PC-3 (cell line): ENCODE measurements around the gene AK4. TPM values are rescaled to one million over a fixed set of nuclear protein-coding genes. Genes with fewer than 3 reads are reported as not detected.
"Not testable (repeated sequence)": the region's sequence is repeated elsewhere in the genome, so short reads cannot be mapped to it uniquely, and the experiment has no call there.

Experiments used
- ATAC-seq: fragments of 200-7000 bp; cut with Tn5 transposase; 2 replicates; pipeline ENCODE4 v1.9.1; 2020; ENCODE audit warnings: mild to moderate bottlenecking, moderate library complexity
- BruUV-seq: library from RNA; stranded (reverse); fragments of 400-500 nt; replicated peaks from 2 replicates; lab custom pipeline; 2021; lab: Mats Ljungman, UMichigan
- CTCF ChIA-PET: fragments of 300-600 bp; sonication (Branson Sonifier 250); formaldehyde crosslinking; loops from one replicate; lab custom pipeline; 2022; ENCODE audit warnings: antibody characterized with exemption; lab: Charles Lee
- POLR2A ChIA-PET: fragments of 300-600 bp; sonication (Branson Sonifier 250); formaldehyde crosslinking; loops from one replicate; lab custom pipeline; 2022; ENCODE audit warnings: antibody characterized with exemption; ENCODE audit not compliant: unreplicated experiment; lab: Charles Lee
- DNase-seq: peaks from one replicate; pipeline ENCODE4 v3.0.0-alpha.2; 2015
- H2AFZ ChIP-seq: fragments of 300-600 bp; sonication (generic); 2 replicates; pipeline ENCODE4 v1.6.0; 2016; ENCODE audit warnings: antibody characterized with exemption, low read length
- H3F3A ChIP-seq: fragments of 300-600 bp; sonication (generic); one replicate; pipeline ENCODE4 v1.6.0; 2017; ENCODE audit warnings: antibody characterized with exemption, low read length, control low read depth, mild to moderate bottlenecking; ENCODE audit not compliant: unreplicated experiment
- H3K27ac ChIP-seq: fragments of 300-600 bp; sonication (generic); 2 replicates; pipeline ENCODE4 v1.5.1; 2016; ENCODE audit warnings: mild to moderate bottlenecking, low read length
- H3K27me3 ChIP-seq: fragments of 300-600 bp; sonication (generic); 2 replicates; pipeline ENCODE4 v1.6.1; 2016; ENCODE audit warnings: low read length, mixed read lengths
- H3K36me3 ChIP-seq: fragments of 300-600 bp; sonication (generic); 2 replicates; pipeline ENCODE4 v1.6.1; 2016; ENCODE audit warnings: low read depth, mixed run types, low read length, mixed read lengths
- H3K4me1 ChIP-seq: fragments of 300-600 bp; sonication (generic); 2 replicates; pipeline ENCODE4 v1.5.1; 2016; ENCODE audit warnings: low read length; ENCODE audit not compliant: insufficient read depth
- H3K4me2 ChIP-seq: fragments of 300-600 bp; sonication (generic); 2 replicates; pipeline ENCODE4 v1.6.0; 2016; ENCODE audit warnings: low read length
- H3K4me3 ChIP-seq: fragments of 300-600 bp; sonication (generic); 2 replicates; pipeline ENCODE4 v1.5.1; 2016; ENCODE audit warnings: mild to moderate bottlenecking, low read length, mixed read lengths
- H3K79me2 ChIP-seq: fragments of 300-600 bp; sonication (generic); 2 replicates; pipeline ENCODE4 v1.6.1; 2017; ENCODE audit warnings: low read length, mixed read lengths
- H3K9ac ChIP-seq: fragments of 300-600 bp; sonication (generic); 2 replicates; pipeline ENCODE4 v1.6.0; 2016; ENCODE audit warnings: mild to moderate bottlenecking, low read length
- H3K9me2 ChIP-seq: fragments of 300-600 bp; sonication (generic); replicated peaks from 2 replicates; pipeline ENCODE4 v1.6.1; 2016; ENCODE audit warnings: mixed run types, low read length, mixed read lengths
- H3K9me3 ChIP-seq: fragments of 300-600 bp; sonication (generic); 2 replicates; pipeline ENCODE4 v1.6.1; 2016; ENCODE audit warnings: low read length, mixed read lengths
- H4K20me1 ChIP-seq: fragments of 300-600 bp; sonication (generic); 2 replicates; pipeline ENCODE4 v1.6.1; 2016; ENCODE audit warnings: low read length, mixed read lengths
- CTCF ChIP-seq: fragments of 300-600 bp; sonication (generic); conservative IDR thresholded peaks from 2 replicates; pipeline ENCODE4 v1.5.1; 2017; ENCODE audit warnings: antibody characterized with exemption, low read depth, mild to moderate bottlenecking, low read length
- EZH2 ChIP-seq: fragments of 300-600 bp; sonication (generic); IDR thresholded peaks from one replicate; pipeline ENCODE4 v1.6.1; 2017; ENCODE audit warnings: antibody characterized with exemption, mild to moderate bottlenecking, low read length; ENCODE audit not compliant: unreplicated experiment
- EZH2phosphoT487 ChIP-seq: fragments of 300-600 bp; sonication (generic); IDR thresholded peaks from 2 replicates; pipeline ENCODE4 v1.6.1; 2018; ENCODE audit warnings: mild to moderate bottlenecking, antibody characterized with exemption, low read length, borderline replicate concordance
- intact Hi-C: fragments of 100-400 bp; cut with micrococcal nuclease; formaldehyde crosslinking; loops from 2 replicates; pipeline ENCODE4 v1.9.0; 2023
- total RNA-seq: library from RNA; depleted of rRNA; stranded (reverse); fragments of >200 nt; gene quantifications from 2 replicates; pipeline ENCODE4 v1.2.3, GENCODE V29; 2014

AK4 gene
- total RNA-seq, 1 experiment from 2014 or later = 98.9 TPM

GRCh38 chr1:65159801-65160523, 12.0 kb downstream of the AK4 start:
- BruUV-seq = no TSS peak
- Histone ChIP-seq H3K36me3 (no peaks in the 10 kb centered on the region), H3K9me2 (no peaks in the 10 kb centered on the region), H3K4me1 (no peaks in the 10 kb centered on the region; the same call in 1 of the 2 replicates), H3K9me3 (no peaks in the 10 kb centered on the region), H2AFZ (no peak overlapping the region), H3K4me2 (no peak overlapping the region), H4K20me1 (no peaks in the 10 kb centered on the region; the same call in 1 of the 2 replicates), H3K79me2 (peaks cover 100% of the 10 kb centered on the region), H3F3A (no peaks in the 10 kb centered on the region), H3K27me3 (no peaks in the 10 kb centered on the region), H3K27ac (no peak overlapping the region), H3K4me3 (no peak overlapping the region), H3K9ac (no peak overlapping the region)
- no peak for DNase-seq
- ChIA-PET CTCF (no interaction called here), POLR2A (interaction anchor here (0.6 kb wide), 1 partner anchor 28 kb away, joined by 6 read pairs; no protein-coding TSS in a partner anchor)
- intact Hi-C loops = no loop called here
- no peak for ATAC-seq
- no peak for TF ChIP-seq EZH2phosphoT487
- no peak for TF ChIP-seq EZH2
- TF ChIP-seq CTCF = no peak

- intact Hi-C loops = no loop called here
- CTCF ChIA-PET = no interaction called here
- ATAC-seq (no peak), DNase-seq (no peak)
- Histone ChIP-seq H3K27me3 (no peaks in the 10 kb centered on the region), H3K9ac (no peak overlapping the region), H3K4me3 (no peak overlapping the region), H3F3A (no peaks in the 10 kb centered on the region), H3K79me2 (peaks cover 100% of the 10 kb centered on the region), H3K9me3 (no peaks in the 10 kb centered on the region), H3K36me3 (no peaks in the 10 kb centered on the region), H3K9me2 (no peaks in the 10 kb centered on the region), H4K20me1 (no peaks in the 10 kb centered on the region), H2AFZ (no peak overlapping the region), H3K4me1 (no peaks in the 10 kb centered on the region; the same call in 1 of the 2 replicates), H3K4me2 (no peak overlapping the region), H3K27ac (no peak overlapping the region)
- BruUV-seq = no TSS peak
- no peak for TF ChIP-seq EZH2phosphoT487
- TF ChIP-seq EZH2 = no peak
- POLR2A ChIA-PET = no interaction called here
Observed at GRCh38 chr1:65163201-65163805, 15.3 kb downstream of the AK4 start.

- H2AFZ ChIP-seq, H3K9ac ChIP-seq, H3K9me3 ChIP-seq, DNase-seq, ATAC-seq, H3K36me3 ChIP-seq, CTCF ChIA-PET, H3K4me3 ChIP-seq, H3F3A ChIP-seq, H4K20me1 ChIP-seq, H3K4me1 ChIP-seq, H3K27ac ChIP-seq, H3K9me2 ChIP-seq, BruUV-seq, H3K27me3 ChIP-seq, H3K4me2 ChIP-seq, POLR2A ChIA-PET, intact Hi-C loops: not testable (repeated sequence)
- peaks cover 100% of the 10 kb centered on the region for H3K79me2 ChIP-seq
Observed at GRCh38 chr1:65164101-65164500, 16.1 kb downstream of the AK4 start.
